GM21381 (cell line): ENCODE data around the gene WBP11.
A peak's percentile ranks its signal among the peaks of the same experiment; 100 is the strongest.

Source experiments
- ATAC-seq: cut with Tn5 transposase; IDR thresholded peaks from one replicate; pipeline ENCODE4 v1.9.1; 2021; ENCODE audit warnings: mild to moderate bottlenecking, moderate library complexity; ENCODE audit not compliant: unreplicated experiment

WBP11 gene

GRCh38 chr12:14803011-14803829 lies at the start of gene WBP11, which contains the start of gene C12orf60:
TSS of gene WBP11 (minus strand) at chr12:14803478. CDS start at chr12:14801383, 2,095 bp downstream.
TSS of gene C12orf60 (plus strand) at chr12:14803670. CDS start at chr12:14822936, 19,266 bp downstream.
- ATAC-seq: peak; percentile 99

GRCh38 chr12:14852880-14853279 lies 49.6 kb upstream of the WBP11 start:
- ATAC-seq: no peak

GRCh38 chr12:14850929-14851663 lies 47.8 kb upstream of the WBP11 start:
- ATAC-seq: peak; percentile 78

GRCh38 chr12:14849661-14850060 lies 46.4 kb upstream of the WBP11 start:
- ATAC-seq: no peak

GRCh38 chr12:14846876-14847580 lies 43.8 kb upstream of the WBP11 start:
- ATAC-seq: no peak

- no peak for ATAC-seq
Measured at GRCh38 chr12:14846042-14846587, 42.8 kb upstream of the WBP11 start.

- no peak for ATAC-seq
Measured at GRCh38 chr12:14845350-14845750, 42.1 kb upstream of the WBP11 start.

GRCh38 chr12:14844401-14844800 lies 41.1 kb upstream of the WBP11 start:
- no peak for ATAC-seq

- no peak for ATAC-seq
Measured at GRCh38 chr12:14843425-14843887, 40.2 kb upstream of the WBP11 start, which contains the start of gene ART4. TSS of gene ART4 (minus strand) at chr12:14843526. CDS start at chr12:14843113, 413 bp downstream.

GRCh38 chr12:14842315-14842714 lies 39.0 kb upstream of the WBP11 start:
- no peak for ATAC-seq

- ATAC-seq: no peak
Measured at GRCh38 chr12:14841761-14842160, 38.5 kb upstream of the WBP11 start.

- ATAC-seq: no peak
Measured at GRCh38 chr12:14840616-14841015, 37.3 kb upstream of the WBP11 start.

GRCh38 chr12:14839262-14839661 lies 36.0 kb upstream of the WBP11 start:
- no peak for ATAC-seq

- ATAC-seq: no peak
Measured at GRCh38 chr12:14836336-14837210, 33.3 kb upstream of the WBP11 start.

- ATAC-seq: no peak
Measured at GRCh38 chr12:14834509-14834908, 31.2 kb upstream of the WBP11 start.

GRCh38 chr12:14833952-14834351 lies 30.7 kb upstream of the WBP11 start:
- ATAC-seq: no peak

GRCh38 chr12:14833336-14833735 lies 30.1 kb upstream of the WBP11 start:
- no peak for ATAC-seq

GRCh38 chr12:14828892-14829291 lies 25.6 kb upstream of the WBP11 start:
- ATAC-seq: peak; percentile 92

- no peak for ATAC-seq
Measured at GRCh38 chr12:14827043-14827442, 23.8 kb upstream of the WBP11 start.

GRCh38 chr12:14826491-14826890 lies 23.2 kb upstream of the WBP11 start:
- ATAC-seq: no peak
